Esophagus mucosa (tissue), 1 donor: ENCODE data around the gene THRSP. TPM values are rescaled to one million over a fixed set of nuclear protein-coding genes. Genes with fewer than 3 reads are reported as not detected.
"Not testable (repeated sequence)": the region's sequence is repeated elsewhere in the genome, so short reads cannot be mapped to it uniquely, and the experiment has no call there.

Experiments used
- ATAC-seq: fragments of 200-7000 bp; cut with Tn5 transposase; one replicate; pipeline ENCODE4 v1.9.1; 2020
- total RNA-seq: library from RNA; stranded (reverse); gene quantifications from one replicate; pipeline ENCODE4 v1.2.4, GENCODE V29; 2023
- donor health status: DM: yes; HTN: yes; CAD: no.

THRSP gene
- total RNA-seq, 1 donor from 2014 or later = not detected

GRCh38 chr11:78066471-78066870, 2.8 kb downstream of the THRSP start:
- ATAC-seq = no peak

GRCh38 chr11:78067704-78068103, 4.0 kb downstream of the THRSP start:
- peak; percentile 13 for ATAC-seq

- ATAC-seq = no peak
Observed at GRCh38 chr11:78069465-78069864, 5.8 kb downstream of the THRSP start.

GRCh38 chr11:78070621-78071020, 7.0 kb downstream of the THRSP start:
- no peak for ATAC-seq

GRCh38 chr11:78071717-78072116, 8.1 kb downstream of the THRSP start:
- ATAC-seq = no peak

GRCh38 chr11:78072455-78072854, 8.8 kb downstream of the THRSP start:
- ATAC-seq = no peak

- no peak for ATAC-seq
Observed at GRCh38 chr11:78074756-78075155, 11.1 kb downstream of the THRSP start.

- no peak for ATAC-seq
Observed at GRCh38 chr11:78076733-78077403, 13.2 kb downstream of the THRSP start.

GRCh38 chr11:78077592-78077991, 13.9 kb downstream of the THRSP start:
- not testable (repeated sequence) for ATAC-seq

GRCh38 chr11:78078218-78079167, 14.8 kb downstream of the THRSP start:
- ATAC-seq = no peak

GRCh38 chr11:78079232-78080083, 15.8 kb downstream of the THRSP start, which contains the start of gene NDUFC2:
NDUFC2 (minus strand) TSS chr11:78079862; CDS start chr11:78079744, 118 bp downstream.
- peak; percentile 85 for ATAC-seq

- no peak for ATAC-seq
Observed at GRCh38 chr11:78080084-78080817, 16.6 kb downstream of the THRSP start.

GRCh38 chr11:78080818-78081495, 17.3 kb downstream of the THRSP start:
- no peak for ATAC-seq

- ATAC-seq = no peak
Observed at GRCh38 chr11:78081583-78081982, 17.9 kb downstream of the THRSP start.

GRCh38 chr11:78082146-78082545, 18.5 kb downstream of the THRSP start:
- no peak for ATAC-seq

GRCh38 chr11:78083021-78083420, 19.4 kb downstream of the THRSP start:
- no peak for ATAC-seq

- not testable (repeated sequence) for ATAC-seq
Observed at GRCh38 chr11:78084506-78084905, 20.8 kb downstream of the THRSP start.

GRCh38 chr11:78085972-78086371, 22.3 kb downstream of the THRSP start:
- ATAC-seq = no peak

- ATAC-seq = not testable (repeated sequence)
Observed at GRCh38 chr11:78086521-78087074, 22.9 kb downstream of the THRSP start.

GRCh38 chr11:78094250-78094649, 30.6 kb downstream of the THRSP start:
- ATAC-seq = no peak
